T follicular helper cell (primary cell): ENCODE results near the gene NPIPB6.

Experiments used
- DNase-seq: peaks from one replicate; pipeline ENCODE4 v3.0.0-alpha.2; 2020; ENCODE audit warnings: low read depth

NPIPB6 gene

DNA sequence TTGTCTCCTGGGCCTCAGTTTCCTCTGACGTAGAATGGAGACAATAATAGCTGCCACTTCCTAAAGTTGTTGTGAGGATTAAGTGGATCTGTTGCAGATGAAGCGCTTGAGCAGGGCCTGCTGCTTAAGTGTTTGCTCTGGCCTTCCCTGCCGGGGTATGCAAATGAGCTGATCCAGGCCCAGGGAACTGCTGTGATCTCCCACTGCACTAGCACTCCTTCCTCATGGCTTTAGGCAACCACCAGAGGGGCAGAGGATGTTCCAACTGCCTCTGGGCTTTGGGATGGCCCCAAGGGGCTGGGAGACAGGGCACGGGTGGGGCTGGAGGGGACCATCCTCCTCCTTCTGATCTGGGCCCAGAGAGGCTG is 64.8 kb downstream of the NPIPB6 start:
- no peak for DNase-seq

DNA sequence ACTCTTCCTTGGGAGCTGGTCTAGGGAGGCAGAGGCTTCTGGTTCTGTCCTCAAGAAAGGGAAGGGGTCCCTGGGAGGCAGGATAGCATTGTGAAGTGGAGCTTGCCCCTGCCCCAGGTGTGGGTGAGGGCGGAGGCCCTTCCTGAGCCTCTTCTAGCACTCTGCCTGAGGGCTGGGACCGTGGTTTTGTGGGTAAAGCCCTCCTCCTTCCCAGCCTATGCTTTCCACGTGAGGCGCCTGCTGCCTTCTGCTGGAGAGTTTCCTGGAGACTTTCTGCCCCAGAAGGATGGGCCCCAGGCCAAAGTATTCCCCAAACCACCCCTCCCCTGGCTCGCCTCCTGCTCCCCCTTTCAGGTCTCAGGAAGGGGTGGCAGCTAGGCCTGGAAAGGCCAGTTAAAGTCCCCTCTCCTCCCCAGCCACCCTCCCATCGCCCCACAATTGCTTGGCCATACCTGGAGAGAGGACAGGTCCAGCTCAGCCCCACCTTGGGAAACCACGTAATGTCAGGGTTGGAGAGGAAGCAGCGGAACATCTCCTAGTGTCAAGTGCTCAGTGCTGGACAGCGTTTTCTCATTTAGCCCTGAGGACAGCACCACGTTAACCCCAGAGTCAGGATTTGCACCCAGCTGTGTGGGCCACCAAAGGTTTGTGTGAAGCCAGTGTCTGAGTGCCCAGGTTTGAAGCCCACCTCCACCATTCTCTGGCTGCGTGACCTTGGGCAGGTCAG is 65.4 kb downstream of the NPIPB6 start:
- no peak for DNase-seq

DNA sequence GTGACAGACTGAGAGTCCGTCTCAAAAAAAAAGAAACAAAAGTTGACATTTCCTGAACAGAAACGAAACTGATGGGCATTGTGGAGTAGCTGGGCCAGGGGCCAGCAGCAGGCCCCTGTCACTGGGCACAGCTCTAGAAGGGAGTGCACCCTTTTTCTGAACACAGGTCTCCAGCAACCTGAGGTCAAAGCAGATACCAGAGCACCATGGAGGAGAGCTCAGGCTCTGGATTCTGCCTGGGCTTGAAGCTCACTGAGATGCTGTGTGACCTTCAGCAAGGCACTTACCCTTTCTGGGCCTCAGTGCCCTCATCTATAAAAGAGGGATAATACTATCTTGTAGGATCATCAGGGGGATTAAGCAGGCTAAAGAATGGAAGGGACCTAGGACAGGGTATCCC is 66.0 kb downstream of the NPIPB6 start:
- DNase-seq, result no peak

DNA sequence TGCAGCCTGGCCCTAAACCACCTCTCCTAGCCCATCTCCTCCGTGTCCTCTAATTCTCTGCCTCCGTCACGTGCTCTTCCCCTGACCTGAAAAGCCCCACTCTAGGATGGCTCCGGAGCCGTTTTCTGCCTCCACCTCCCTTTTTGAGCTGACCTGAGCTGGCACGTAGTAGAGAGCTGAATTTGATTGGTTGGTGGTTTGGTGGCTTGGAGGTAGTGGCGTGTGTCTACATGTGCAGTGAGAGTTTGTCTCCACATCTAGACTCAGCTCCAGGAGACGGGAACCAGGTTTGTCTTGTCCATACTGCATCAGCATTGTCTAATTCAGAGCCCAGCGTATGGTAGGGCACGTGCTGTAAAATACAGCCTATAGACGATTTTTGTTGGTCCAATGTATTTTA is 68.0 kb downstream of the NPIPB6 start:
- no peak for DNase-seq

DNA sequence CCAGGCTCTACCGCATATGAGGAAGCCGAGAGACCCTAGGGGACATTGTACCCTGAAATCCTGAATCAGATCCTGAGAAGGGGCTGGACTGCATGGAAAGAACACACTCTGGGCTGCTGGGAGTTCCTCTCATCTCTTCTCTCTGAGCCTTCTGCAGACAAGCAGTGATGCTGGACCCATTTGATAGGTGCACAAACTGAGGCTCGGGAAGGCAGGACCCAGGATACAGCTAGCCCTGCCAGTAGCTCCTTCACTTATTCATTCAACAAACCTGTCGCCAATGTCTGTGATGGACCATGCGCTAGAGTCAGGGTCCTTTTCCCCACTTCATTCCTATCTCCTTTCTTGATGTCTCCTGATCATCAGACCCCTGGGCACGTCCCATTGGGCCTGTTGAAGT is 69.1 kb downstream of the NPIPB6 start:
- DNase-seq, result no peak

DNA sequence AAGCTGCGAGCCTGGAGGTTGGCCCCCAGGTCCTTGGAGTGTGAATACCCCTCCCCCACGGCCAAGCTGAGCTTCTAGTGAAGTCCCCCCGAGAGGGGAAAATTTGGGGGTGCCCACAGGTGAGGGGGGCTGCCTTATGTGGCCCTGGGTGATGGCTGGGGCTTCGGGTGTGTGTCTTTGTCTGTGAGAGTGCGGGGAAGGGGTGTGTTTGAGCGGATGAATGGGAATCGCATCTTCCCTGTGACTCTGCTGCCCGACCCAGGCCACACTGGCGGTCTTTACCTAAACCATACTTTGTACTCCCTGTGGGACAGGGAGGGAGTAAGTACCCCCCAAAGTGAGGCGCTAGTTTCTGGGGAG is 69.7 kb downstream of the NPIPB6 start:
- no peak for DNase-seq

DNA sequence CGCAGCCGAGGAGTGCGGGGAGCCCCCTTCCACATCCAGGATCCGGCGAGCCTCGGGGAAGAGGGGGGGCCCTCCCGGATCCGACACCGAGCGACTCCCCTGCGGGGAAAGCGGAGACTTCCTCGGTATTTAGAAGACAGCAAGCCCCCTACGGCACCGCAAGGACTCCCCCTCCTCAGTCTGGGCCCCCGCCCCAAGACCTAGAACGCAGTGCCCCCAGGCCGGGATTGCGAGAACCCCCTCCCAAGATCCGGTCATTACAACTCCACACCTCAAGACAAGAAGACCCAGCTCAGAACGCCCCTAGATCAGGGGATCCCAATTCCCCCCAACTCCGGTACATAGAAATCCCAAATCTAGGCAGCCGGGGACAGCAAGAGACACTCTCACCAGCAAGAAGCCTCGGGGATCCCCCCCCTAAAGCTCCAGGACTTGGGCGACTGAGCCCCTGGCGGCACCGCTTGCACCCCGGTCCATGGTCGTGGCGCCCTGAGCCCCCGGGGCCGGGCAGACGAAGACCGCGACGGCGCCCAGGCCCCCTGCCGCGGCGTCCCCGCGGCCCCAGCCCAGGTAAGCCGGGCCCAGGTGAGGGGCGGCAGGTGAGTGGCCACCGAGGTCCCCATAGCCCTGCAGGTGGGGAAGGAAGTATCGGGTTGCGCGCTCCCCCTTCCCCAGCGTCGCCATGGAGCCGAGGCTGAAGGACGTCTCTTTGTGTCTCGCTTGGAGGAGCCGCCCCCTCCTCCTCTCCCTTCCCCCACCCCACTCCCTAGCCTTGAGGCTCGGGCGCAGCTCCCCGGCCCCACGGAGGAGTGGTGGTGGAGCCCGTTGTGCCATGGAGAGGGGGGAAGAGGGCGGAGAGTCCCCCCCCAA is 70.3 kb downstream of the NPIPB6 start:
- DNase-seq, result no peak
